ENCODE data around the gene DSCAML1. TPM values are rescaled to one million over a fixed set of nuclear protein-coding genes. Genes with fewer than 3 reads are reported as not detected.

Gene DSCAML1
- total RNA-seq, 2 experiments from 2014 or later = 0.13 to 0.29 TPM

- ATAC-seq (no peak), DNase-seq (no peak)
- CTCF ChIA-PET = interaction anchor here (1.1 to 1.6 kb wide), 2 partner anchors 20 to 215 kb away, joined by 3 read pairs; no protein-coding TSS in a partner anchor
- intact Hi-C loops (cut with micrococcal nuclease) = no loop called here
- Mint-ChIP-seq H3K36me3 (ENCODE audit: low read depth) (no peaks in the 10 kb centered on the region), H3K9me3 (no peaks in the 10 kb centered on the region), H3K4me1 (ENCODE audit: low read depth) (no peaks in the 10 kb centered on the region), H3K4me3 (no peak overlapping the region), H3K27me3 (peaks cover 3% of the 10 kb centered on the region), H3K27ac (no peak overlapping the region)
- POLR2A ChIA-PET = no interaction called here
- no peak for TF ChIP-seq CTCF (IDR thresholded peaks at IDR 0.05)
These were observed 66.7 kb downstream of the DSCAML1 start for GRCh38 chr11:117730208-117730800.

GRCh38 chr11:117725048-117725734 is 71.8 kb downstream of the DSCAML1 start:
- Mint-ChIP-seq H3K9me3 (no peaks in the 10 kb centered on the region), H3K27me3 (peaks cover 3% of the 10 kb centered on the region), H3K36me3 (ENCODE audit: low read depth) (no peaks in the 10 kb centered on the region), H3K4me3 (no peak overlapping the region), H3K27ac (no peak overlapping the region), H3K4me1 (ENCODE audit: low read depth) (no peaks in the 10 kb centered on the region)
- intact Hi-C loops (cut with micrococcal nuclease) = no loop called here
- CTCF ChIA-PET = no interaction called here
- POLR2A ChIA-PET = no interaction called here
- no peak for TF ChIP-seq CTCF (IDR thresholded peaks at IDR 0.05)
- ATAC-seq (no peak), DNase-seq (no peak)

- intact Hi-C loops (cut with micrococcal nuclease) = no loop called here
- DNase-seq (no peak), ATAC-seq (no peak)
- no peak overlapping the region for H3K4me3 Mint-ChIP-seq
- TF ChIP-seq CTCF (IDR thresholded peaks at IDR 0.05) = no peak
- peaks cover 3% of the 10 kb centered on the region for H3K27me3 Mint-ChIP-seq
- no peaks in the 10 kb centered on the region for H3K4me1 Mint-ChIP-seq (ENCODE audit: low read depth)
- no peak overlapping the region for H3K27ac Mint-ChIP-seq
- H3K36me3 Mint-ChIP-seq (ENCODE audit: low read depth) = no peaks in the 10 kb centered on the region
- H3K9me3 Mint-ChIP-seq = no peaks in the 10 kb centered on the region
- POLR2A ChIA-PET = no interaction called here
- CTCF ChIA-PET = no interaction called here
These were observed 72.4 kb downstream of the DSCAML1 start for GRCh38 chr11:117724621-117725020.

GRCh38 chr11:117724104-117724503 is 72.9 kb downstream of the DSCAML1 start:
- DNase-seq (no peak), ATAC-seq (no peak)
- no peak for TF ChIP-seq CTCF (IDR thresholded peaks at IDR 0.05)
- Mint-ChIP-seq H3K27me3 (peaks cover 3% of the 10 kb centered on the region), H3K9me3 (no peaks in the 10 kb centered on the region), H3K36me3 (ENCODE audit: low read depth) (no peaks in the 10 kb centered on the region), H3K4me1 (ENCODE audit: low read depth) (no peaks in the 10 kb centered on the region), H3K27ac (no peak overlapping the region), H3K4me3 (no peak overlapping the region)
- intact Hi-C loops (cut with micrococcal nuclease) = no loop called here
- ChIA-PET CTCF (no interaction called here), POLR2A (no interaction called here)

- ChIA-PET CTCF (no interaction called here), POLR2A (no interaction called here)
- Mint-ChIP-seq H3K4me3 (no peak overlapping the region), H3K27me3 (peaks cover 3% of the 10 kb centered on the region), H3K9me3 (no peaks in the 10 kb centered on the region), H3K27ac (no peak overlapping the region), H3K36me3 (ENCODE audit: low read depth) (no peaks in the 10 kb centered on the region), H3K4me1 (ENCODE audit: low read depth) (no peaks in the 10 kb centered on the region)
- DNase-seq (no peak), ATAC-seq (no peak)
- intact Hi-C loops (cut with micrococcal nuclease) = no loop called here
- TF ChIP-seq CTCF (IDR thresholded peaks at IDR 0.05) = no peak
These were observed 73.6 kb downstream of the DSCAML1 start for GRCh38 chr11:117723277-117724024.
